ENCODE results near the gene PCGF1.

PCGF1 gene

DNA sequence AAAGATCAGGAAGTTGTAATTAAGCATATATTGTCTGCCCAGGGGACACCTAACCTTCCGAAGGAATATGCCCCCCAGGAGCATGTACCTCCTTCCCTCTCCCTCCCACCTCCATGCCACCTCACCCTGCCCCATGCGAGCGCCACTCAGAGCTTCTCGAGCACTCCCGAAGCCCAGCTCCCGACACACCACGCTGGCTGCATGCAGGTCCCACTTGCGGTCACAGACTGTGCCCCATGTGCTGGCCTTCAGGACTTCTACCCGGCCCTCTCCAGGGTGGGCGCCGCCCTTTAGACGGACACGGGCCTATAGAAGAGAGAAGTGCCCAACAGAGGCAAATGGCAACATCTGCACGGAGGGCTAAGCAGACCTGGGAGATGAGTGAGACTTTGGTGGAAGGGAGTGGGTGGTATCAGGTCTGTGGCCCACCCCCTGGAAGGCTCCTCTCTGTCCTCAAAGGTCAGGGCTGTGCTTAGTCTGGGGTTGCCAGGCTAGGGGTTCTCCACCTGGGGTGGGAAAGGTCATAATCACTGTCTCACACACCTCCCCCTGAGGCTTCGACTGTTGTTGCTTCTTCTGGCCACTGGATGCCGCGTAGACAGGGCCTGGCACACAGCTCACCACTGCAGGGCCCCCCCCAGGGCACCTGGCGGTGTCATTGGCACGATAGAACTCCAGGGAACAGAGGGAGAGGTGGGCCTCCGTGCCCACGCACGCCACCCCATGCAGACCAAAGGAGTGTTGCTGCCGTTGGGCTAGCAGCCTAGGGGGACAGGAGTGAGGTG, 28.9 kb upstream of the PCGF1 start:
- DNase-seq: no peak

DNA sequence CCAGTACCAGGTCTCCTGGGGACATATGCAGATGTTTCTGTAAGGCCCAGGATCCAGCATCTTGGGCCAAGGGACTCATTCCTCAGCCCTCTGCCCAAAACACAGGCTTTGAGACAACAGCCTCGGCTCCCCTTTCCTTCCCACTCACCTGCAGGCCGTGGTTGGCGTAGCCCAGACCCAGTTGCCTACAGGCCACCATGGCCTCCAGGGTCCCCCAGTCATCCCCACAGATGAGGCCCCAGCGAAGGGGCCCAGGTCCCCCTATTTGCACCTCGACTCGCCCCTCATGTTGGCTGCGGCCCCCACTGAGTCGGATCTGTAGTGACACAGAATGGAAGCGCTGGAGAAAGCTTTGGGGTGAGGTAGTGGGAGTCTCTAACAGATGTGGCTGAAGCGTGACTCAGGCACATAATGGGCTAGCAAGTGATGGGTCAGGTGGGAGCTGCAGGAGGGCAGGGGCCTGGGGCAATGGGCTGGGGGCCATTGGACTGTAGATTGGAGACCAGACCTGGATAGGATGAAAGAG, 28.0 kb upstream of the PCGF1 start:
- DNase-seq: no peak

DNA sequence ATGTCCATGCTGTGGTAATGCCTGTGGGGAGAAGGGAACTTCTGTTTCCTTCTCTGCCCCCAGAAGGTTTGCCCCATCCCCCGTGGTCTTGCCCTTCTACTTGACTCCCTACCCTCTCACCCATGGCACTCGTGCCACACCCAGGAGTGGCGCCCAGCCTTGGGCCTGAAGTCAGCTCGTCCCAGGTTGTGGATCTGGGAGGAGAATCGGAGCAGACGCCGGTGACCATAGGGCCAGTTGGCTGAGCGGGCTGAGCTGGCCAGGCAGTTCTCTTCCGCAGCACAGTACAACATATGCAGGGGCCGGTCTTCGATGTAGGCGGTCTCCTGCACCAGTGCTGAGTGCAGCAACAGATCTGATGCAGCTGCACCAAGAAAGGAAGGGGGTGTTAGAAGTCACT, 26.9 kb upstream of the PCGF1 start:
- no peak for DNase-seq

DNA sequence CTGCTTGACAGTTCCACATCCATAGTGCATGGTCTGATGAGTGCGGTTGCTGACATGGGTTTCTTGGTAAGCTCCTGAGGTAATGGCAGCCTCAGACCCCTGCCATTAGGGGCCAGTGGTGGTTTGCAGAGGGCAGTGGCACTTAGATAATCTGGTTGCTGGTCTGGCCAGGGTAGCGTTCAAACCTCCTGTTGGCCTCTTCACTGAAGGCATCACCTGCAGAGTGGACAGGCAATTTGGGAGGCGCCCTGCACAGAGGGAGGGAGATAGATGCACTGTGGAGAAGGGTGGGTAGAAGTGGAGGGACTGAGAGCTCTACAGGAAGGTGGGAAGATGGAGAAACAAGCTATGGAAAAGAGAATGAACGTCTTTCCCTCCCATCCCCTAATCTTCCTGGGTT, 26.0 kb upstream of the PCGF1 start:
- DNase-seq: no peak

DNA sequence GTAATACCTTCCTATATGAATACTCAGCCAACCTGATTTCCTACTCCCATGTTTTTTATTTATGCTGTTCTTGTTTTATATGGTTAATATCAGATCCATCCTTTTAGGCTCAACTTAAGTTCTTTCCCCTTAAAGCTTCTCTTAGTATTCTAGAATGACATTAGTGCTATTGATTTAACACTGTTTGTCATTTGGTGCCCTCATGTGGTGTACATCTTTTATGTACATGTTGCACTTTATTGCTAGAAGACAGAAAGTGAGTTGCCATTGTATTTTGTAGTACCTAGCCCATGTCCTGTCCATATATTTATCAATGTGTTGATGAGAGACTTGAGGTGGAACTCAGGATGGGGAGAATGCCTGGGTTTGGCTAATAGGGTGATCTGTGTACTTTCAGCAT, 24.7 kb upstream of the PCGF1 start:
- no peak for DNase-seq

DNA sequence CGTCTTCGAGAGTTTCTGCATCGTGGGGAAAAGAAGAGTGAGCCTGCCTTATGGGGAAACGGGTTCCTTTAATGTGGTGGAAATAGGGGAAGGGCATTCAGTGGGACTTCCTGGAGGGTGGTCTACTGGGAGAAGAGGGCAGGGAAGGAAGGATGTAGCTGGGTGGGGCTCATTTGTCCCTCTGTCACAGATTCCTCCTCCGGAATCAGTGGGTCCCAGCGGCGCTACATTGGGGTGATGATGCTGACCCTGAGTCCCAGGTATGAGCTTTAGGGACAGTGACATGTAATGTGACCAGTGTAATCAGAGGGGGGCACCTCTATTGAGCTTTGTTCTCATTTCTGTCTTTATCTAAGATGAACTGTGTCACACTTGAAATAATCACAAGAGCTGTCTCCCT, 24.2 kb upstream of the PCGF1 start:
- DNase-seq: no peak

DNA sequence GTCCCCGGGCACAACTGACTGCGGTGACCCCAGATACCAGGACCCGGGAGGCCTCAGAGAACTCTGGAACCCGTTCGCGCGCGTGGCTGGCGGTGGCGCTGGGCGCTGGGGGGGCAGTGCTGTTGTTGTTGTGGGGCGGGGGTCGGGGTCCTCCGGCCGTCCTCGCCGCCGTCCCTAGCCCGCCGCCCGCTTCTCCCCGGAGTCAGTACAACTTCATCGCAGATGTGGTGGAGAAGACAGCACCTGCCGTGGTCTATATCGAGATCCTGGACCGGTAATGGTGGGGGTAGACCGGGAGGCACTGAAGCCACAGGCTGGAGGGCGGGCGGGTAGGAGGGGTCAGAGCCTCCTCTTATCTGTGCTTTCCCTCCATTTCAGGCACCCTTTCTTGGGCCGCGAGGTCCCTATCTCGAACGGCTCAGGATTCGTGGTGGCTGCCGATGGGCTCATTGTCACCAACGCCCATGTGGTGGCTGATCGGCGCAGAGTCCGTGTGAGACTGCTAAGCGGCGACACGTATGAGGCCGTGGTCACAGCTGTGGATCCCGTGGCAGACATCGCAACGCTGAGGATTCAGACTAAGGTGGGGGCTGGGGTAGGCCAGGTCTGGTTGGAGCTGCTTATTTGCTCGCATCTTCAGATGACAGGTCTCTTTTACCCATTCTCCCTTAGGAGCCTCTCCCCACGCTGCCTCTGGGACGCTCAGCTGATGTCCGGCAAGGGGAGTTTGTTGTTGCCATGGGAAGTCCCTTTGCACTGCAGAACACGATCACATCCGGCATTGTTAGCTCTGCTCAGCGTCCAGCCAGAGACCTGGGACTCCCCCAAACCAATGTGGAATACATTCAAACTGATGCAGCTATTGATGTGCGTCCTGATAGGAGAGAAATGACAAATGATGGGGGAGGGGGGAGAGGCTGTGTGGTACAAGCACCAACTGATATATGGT, 23.0 kb upstream of the PCGF1 start:
- DNase-seq: peak in 1 of 2 donors; percentile 24

DNA sequence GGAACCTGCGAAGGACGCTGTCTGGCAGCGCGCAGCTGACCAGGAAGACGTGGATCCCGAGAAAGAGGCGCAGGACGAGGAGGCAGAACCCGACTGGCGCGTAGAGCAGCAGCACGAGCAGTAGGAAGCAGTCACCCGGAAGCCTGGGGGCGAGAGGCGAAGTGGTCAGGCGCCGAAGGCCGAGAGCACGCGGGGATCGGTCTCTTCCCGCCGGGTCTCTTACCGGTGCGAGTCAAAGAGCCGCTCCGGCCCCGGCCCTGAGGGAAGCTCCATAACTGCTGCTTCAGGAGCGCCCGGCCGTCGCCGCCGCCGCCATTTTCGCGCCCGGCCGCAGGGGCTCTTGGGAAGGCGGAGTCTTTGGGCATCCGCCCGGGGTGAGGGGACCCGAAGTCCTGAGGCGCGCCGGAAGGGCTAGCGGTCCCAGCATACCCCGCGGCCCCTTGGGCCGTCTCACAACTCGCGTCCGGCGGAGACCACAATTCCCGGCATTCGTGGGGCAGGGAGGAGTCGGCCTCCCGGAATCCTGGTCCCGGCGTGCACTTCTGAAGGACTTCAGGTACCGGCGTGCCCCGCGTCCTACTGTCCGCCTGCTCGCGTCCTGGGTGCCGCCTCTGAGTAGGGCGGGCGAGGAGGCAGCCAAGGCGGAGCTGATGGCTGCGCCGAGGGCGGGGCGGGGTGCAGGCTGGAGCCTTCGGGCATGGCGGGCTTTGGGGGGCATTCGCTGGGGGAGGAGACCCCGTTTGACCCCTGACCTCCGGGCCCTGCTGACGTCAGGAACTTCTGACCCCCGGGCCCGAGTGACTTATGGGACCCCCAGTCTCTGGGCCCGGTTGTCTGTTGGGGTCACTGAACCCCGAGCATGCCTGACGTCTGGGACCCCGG, 22.1 kb upstream of the PCGF1 start, which contains the start of the genes AUP1 and HTRA2:
Gene AUP1, minus strand, starts transcription at position 350 of the 882 bp plus-strand sequence. Its CDS starts 77 bp downstream, at position 273.
Gene HTRA2, plus strand, starts transcription at position 577 of the 882 bp plus-strand sequence. Its CDS starts 74 bp downstream, at position 651.
- peak; percentile 25 to 81 for DNase-seq

DNA sequence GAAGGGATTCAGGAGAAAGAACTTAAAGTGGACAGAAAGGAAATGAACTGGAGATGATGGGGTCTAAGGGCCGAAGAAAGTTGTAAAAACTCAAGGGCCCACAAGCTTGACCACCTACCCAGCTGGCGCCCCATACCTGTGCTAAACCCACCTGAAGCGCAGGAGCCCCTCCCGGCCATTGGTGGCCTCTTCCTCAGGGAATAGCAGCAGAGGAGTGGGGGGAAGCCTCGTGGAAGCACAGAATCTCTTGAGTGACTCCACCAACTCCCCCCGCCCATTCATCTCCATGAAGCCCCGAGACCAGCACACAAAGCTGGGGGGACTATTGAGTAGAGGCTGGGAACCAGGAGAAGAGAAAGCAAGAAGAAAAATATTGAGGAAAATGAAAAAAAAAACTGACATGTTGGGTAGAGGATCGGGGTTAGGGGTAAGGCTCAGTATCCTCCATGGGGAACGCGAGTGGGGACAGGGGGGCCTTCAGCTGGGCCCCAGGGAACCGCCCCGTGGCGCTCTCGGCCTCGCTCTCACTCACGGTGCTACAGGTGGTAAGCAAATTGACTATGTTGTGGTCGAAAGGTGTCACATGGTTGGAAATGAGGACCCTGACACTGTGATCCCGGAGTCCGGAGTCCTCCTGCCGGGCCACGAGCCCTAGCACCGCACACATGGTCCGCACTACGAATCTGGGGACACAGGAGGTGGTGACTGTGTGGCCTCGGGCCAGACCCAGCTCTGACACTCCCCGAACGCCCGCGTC, 21.3 kb upstream of the PCGF1 start:
- no peak for DNase-seq

DNA sequence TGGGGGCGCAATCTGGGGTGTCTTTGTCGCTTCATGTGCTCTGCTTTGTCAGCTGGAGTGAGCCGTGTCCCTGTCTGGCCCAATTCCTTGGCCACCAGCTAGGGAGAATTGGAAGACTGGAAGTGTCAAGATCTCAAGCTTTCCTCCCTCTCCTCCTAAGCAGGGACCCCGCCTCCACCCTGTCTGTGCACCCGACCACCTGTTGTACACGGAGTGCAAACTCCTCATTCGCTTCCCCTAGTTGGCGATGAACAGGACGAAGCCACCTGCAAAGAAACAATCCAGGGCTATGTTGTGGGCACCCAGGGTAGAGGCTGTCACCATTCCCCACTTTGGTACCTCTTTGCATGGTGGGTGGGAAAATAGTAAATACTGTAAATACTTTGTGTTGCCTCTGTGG, 20.2 kb upstream of the PCGF1 start:
- DNase-seq: no peak

DNA sequence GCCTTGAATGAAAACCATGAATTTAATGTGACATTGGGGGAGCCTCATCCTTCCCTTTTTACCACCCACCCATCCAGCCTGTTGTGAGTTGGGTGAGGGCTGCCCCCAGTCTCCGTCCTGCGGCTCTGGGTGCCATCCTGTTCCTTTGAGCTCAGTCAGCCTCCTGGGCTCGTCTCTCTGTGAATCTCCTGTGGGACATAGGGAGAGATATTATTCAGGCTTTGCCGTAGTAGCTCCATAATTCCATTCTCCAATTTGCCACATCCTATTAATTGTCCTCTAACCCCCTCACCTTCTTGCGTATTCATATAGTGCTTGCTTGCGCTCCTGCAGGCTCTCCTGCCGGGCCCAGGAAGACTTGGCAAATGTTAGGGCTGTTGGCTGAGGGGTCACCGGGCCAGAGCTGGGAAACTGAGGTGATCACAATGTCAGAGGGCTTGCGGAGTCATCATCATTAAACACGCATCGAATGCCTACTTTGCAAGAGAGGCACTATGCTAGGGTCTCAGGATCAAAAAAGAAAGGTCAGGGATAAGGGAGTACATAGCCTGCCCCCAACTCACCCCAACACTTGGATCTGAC, 19.2 kb upstream of the PCGF1 start:
- no peak for DNase-seq

DNA sequence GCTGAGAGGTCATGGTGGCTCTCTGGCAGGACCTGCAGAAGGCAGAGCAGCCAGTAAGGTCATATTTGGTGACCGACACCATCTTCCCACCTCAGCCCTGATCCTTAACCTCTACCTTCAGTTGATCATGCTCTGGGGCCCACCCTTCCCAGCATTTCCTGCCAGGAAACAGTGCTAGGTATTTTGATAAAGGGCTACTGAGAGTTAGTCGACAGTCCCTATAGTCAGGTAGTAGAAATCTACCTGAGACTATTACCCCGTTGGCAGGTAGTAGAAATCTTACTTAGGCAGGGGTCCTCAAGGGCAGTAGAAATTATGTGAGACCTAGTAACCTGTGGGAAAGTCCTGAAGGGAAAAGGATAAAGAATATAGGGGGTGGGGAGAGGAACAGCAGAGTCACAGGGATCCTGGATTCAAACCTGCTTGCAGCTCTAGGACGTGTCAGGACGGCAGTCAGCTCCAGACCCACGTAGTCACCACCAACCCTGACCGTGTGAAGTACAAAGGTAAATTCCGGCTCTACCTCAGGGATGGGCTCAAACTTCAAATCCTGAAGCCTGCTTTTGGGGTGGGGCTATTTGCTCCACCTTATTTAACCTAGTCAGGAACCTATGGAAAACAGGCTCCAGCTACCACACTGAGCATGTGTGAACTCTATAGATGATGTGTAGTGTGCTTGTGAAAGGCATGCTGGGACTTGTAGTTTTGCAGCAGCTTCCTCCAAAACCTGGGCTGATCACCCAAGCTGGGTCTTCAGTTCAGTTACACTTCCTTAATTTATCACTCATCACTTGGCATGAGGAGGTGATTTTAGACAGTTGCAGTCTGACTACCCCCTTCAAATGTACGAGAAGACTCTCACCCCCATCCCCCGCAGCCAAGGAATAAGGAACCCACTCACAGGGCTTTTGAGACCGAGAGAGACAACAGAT, 18.5 kb upstream of the PCGF1 start, which contains the start of gene DQX1:
Gene DQX1, minus strand, starts transcription at position 515 of the 932 bp plus-strand sequence. Its CDS starts 502 bp downstream, at position 13.
- no peak for DNase-seq

DNA sequence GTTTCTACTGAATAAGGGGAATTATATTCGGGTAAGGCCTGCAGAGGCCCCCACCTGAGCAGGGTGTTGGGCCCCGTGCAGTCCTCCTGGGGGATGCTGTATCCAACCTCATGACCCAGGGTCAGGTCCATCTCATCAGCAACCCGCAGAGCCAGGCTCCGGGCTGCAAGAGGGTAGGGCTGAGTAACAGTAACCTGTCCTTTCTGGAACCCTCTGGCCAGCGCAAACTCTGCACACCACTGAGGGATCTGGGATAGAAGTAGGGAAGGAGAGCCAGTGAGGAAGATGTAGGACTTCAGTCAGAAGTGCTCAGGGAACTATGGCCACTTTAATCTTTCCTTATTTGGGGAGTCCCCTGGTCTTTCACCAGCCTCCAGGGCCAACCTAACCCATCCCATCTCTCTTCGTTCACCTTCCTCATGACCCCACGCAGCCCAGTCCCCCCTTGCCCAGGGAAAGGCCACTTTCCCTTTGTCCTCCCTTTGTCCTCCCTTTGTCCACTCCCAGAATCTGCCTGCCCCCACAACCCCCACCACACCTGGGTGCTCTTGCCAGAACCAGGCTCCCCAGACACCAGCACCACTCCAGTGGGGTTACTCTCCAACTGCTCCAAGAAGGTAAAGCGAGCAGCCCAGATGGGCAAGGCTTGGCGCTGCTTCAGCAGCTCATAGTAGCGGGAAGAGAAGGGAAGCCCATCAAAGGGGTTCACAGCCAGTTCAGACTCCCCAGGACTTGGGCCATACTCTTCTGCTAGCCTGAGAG, 17.6 kb upstream of the PCGF1 start:
- DNase-seq: no peak

DNA sequence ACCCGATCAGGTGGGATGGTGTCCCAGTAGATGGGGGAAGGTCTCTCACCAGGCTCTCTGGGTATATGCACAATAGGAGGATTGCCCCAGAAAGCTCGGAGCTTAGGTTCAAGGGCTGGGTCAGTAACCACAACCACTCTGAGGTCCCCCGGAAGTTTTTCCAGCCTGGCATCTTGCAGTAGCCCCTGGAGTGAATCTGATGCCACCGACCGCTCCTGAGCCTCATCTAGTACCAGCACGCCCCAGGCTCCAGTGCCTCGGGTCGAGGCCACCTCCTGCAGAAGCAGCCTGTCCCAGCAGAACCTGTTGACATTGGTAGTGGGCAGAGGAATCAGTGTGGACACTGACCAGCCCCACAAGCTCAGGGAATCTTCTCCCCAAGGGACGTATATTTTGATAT, 16.5 kb upstream of the PCGF1 start:
- no peak for DNase-seq

DNA sequence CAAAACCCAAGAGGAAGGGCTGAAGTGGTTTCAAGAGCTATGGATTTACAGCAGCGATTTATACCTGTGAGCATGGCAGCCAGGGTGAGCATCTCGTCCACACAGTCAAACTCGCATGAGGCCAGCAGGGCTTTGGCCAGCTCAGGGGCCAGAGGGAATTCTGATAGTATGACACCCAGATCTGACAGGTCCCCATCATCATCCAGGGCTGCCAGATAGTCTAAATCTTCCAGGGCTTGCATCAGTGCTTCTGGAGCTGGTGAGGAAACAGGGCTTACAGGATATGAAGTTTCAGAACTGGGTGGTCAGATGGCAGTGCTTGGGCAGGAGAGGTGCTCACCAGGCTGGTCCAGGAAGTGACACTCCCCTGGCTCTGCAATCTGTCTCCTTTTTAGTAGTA, 15.0 kb upstream of the PCGF1 start:
- no peak for DNase-seq

DNA sequence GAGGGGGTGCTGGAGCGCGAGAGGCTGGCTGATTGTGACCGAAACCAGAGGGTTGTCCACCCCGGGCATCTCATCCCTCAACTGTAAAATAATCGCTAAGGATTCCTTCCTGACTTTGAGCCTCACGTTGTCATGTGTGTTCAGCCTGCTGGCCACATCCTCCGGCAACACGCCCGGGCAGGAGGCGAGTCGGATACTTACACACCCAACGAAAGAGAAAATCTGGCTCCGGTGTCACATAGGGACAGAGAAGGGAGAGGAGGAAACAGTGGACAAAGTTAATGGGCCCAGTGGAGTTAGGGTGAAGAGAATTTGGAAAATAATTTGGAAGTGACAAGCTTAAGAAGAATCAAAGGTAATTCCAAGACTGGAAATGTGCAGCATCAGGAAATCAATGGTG, 9.2 kb upstream of the PCGF1 start:
- DNase-seq: no peak

DNA sequence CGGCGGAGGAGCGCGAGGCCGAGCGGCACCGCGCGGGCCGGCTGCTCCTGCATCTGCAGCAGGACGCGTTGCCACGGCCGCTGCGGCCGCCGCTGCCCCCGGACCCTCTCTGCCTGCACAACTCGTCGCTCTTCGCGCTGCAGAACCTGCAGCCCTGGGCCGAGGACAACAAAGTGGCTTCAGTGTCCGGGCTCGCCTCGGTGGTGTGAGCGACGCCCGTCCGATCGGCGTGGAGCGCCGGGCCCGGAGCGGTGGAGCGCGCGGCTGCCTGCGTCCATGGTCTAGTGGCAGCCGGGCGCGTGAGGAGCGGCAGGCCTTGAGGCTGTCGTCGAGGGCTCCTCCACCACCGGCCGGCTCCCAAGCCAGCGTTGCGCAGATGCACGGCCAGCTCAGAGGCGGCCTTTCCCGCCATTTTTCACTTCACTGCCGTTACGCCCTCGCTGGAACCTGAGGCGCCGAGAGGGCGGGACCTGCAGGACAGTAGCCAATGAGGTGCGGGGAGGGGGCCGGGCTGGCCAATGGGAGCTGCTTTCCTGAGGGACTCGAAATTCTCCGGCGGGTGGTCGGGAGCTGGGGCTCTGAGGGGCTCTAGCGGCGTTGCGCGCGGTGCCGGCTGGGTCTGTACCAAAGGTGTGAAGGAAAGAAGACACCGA, 8.6 kb upstream of the PCGF1 start:
- peak in 1 of 2 donors; percentile 30 for DNase-seq

DNA sequence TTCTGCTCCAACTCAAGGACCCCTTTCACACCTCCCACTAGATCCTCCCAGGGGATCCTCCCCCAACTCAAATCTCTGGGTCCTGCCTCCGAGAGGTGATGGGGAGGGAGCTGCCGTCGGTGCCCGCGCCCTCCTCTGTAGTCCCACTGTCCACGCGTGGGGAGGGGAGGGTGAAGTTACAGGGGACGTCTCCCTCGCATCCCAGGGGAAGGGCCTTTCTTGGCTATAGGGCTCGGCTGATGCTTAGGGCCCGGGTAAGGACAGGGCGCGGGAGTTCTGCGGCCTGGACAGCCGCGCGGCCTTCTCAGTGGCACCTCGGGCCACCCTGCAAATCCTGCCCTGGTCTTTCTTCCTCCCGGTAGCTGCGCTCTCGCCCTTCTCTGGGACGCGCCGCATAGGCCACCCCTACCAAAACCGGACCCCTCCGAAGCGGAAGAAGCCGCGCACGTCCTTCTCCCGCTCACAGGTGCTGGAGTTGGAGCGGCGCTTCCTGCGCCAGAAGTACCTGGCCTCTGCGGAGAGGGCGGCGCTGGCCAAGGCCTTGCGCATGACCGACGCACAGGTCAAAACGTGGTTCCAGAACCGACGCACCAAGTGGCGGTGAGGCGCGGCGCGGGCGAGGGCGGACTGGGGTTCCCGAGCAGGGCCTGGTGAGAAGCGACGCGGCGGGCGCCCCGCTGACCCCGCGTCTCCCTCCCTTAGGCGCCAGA, 7.9 kb upstream of the PCGF1 start:
- DNase-seq: no peak
